Nephron (organoid): ENCODE results near the gene CLPTM1L.
A peak's percentile ranks its signal among the peaks of the same experiment; 100 is the strongest.

Source experiments
- H3K27ac Mint-ChIP-seq, 3 experiments: 2 replicates each; pipeline ENCODE4 v1.8.0; 2020; ENCODE audit warnings: mixed read lengths in 3 of 3, mild to moderate bottlenecking in 2 of 3, moderate library complexity in 1 of 3
- H3K27me3 Mint-ChIP-seq: 2 replicates; pipeline ENCODE4 v1.8.0; 2021; ENCODE audit warnings: low read depth, mild to moderate bottlenecking, moderate library complexity, mixed read lengths
- H3K36me3 Mint-ChIP-seq: 2 replicates; pipeline ENCODE4 v1.8.0; 2020; ENCODE audit warnings: low read depth, mixed read lengths
- H3K4me1 Mint-ChIP-seq: 2 replicates; pipeline ENCODE4 v1.8.0; 2020; ENCODE audit warnings: mixed read lengths
- H3K4me3 Mint-ChIP-seq, 3 experiments: 2 replicates each; pipeline ENCODE4 v1.8.0; 2020; ENCODE audit warnings: mild to moderate bottlenecking in 3 of 3, mixed read lengths in 3 of 3, moderate library complexity in 2 of 3
- H3K9me3 Mint-ChIP-seq: 2 replicates; pipeline ENCODE4 v1.8.0; 2020; ENCODE audit warnings: mixed read lengths
- CTCF ChIP-seq, 3 experiments: fragments of 200-600 bp; sonication (generic); IDR thresholded peaks; one replicate each; pipeline ENCODE4 v1.5.0; 2021; ENCODE audit warnings: antibody characterized with exemption in 3 of 3; ENCODE audit not compliant: unreplicated experiment in 3 of 3

CLPTM1L gene

GRCh38 chr5:1390861-1391600 lies 46.1 kb upstream of the CLPTM1L start:
- Mint-ChIP-seq H3K36me3 (no peaks in the 10 kb centered on the region), H3K27ac (no peak overlapping the region), H3K4me3 (no peak overlapping the region), H3K27me3 (peaks cover 62% of the 10 kb centered on the region), H3K9me3 (peaks cover 4% of the 10 kb centered on the region), H3K4me1 (peaks cover 13% of the 10 kb centered on the region)
- no peak for TF ChIP-seq CTCF (IDR thresholded peaks at IDR 0.05; ENCODE audit: unreplicated experiment in 3 of 3)

DNA sequence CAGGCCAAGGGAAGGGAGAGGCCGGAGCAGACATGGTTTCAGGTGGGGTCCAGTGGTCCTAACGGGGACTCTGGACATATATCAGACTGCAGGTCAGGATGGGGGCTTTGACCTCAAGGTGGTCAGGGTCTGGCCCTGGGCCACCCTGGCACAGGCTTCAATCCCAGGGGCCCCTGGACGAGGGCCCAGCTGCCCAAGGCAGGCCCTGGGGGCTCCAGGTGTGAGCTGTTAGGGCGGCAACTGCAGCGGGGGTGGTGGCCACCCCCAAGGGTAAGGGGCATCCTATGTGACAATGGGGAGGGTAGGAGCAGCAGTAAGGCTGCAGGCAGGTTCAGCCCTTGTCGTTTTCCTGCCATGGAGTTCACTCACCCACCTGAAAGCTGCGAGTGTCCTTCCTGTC lies 45.4 kb upstream of the CLPTM1L start:
- Mint-ChIP-seq H3K27ac (no peak overlapping the region), H3K4me3 (no peak overlapping the region), H3K36me3 (no peaks in the 10 kb centered on the region), H3K27me3 (peaks cover 64% of the 10 kb centered on the region), H3K9me3 (peaks cover 4% of the 10 kb centered on the region), H3K4me1 (peaks cover 16% of the 10 kb centered on the region)
- TF ChIP-seq CTCF (IDR thresholded peaks at IDR 0.05; ENCODE audit: unreplicated experiment in 3 of 3), result no peak

- H3K27ac Mint-ChIP-seq, result no peak overlapping the region
- no peak for TF ChIP-seq CTCF (IDR thresholded peaks at IDR 0.05; ENCODE audit: unreplicated experiment in 3 of 3)
- H3K4me1 Mint-ChIP-seq, result peaks cover 11% of the 10 kb centered on the region
- H3K36me3 Mint-ChIP-seq, result no peaks in the 10 kb centered on the region
- peaks cover 66% of the 10 kb centered on the region for H3K27me3 Mint-ChIP-seq
- peaks cover 4% of the 10 kb centered on the region for H3K9me3 Mint-ChIP-seq
- peak overlapping the region in 2 of 3 experiments; percentile 18 to 62 for H3K4me3 Mint-ChIP-seq
These were observed 43.6 kb upstream of the CLPTM1L start for GRCh38 chr5:1388383-1388967.

DNA sequence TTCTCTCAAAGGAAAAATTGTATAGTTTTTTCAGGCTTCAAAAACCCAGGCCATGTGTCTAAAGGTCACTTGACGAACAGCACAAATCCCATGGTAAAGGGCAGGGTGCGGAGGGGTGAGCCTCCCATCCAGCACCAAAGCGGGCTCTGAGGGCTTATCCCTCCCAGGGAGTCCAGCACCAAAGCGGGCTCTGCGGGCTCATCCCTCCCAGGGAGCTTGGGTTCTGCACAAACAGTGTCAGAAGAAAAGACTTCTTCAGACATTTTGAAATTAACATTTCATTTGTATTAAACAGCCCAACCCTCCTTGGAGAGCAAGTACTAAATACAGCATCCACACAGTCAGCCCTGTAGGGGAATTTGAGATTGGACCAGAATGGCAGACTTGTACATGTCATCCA lies 43.0 kb upstream of the CLPTM1L start:
- Mint-ChIP-seq H3K27me3 (peaks cover 68% of the 10 kb centered on the region), H3K4me1 (peaks cover 11% of the 10 kb centered on the region), H3K27ac (no peak overlapping the region), H3K36me3 (no peaks in the 10 kb centered on the region), H3K9me3 (peaks cover 4% of the 10 kb centered on the region), H3K4me3 (peak overlapping the region in 2 of 3 experiments; percentile 62 to 90)
- TF ChIP-seq CTCF (IDR thresholded peaks at IDR 0.05; ENCODE audit: unreplicated experiment in 3 of 3), result no peak

DNA sequence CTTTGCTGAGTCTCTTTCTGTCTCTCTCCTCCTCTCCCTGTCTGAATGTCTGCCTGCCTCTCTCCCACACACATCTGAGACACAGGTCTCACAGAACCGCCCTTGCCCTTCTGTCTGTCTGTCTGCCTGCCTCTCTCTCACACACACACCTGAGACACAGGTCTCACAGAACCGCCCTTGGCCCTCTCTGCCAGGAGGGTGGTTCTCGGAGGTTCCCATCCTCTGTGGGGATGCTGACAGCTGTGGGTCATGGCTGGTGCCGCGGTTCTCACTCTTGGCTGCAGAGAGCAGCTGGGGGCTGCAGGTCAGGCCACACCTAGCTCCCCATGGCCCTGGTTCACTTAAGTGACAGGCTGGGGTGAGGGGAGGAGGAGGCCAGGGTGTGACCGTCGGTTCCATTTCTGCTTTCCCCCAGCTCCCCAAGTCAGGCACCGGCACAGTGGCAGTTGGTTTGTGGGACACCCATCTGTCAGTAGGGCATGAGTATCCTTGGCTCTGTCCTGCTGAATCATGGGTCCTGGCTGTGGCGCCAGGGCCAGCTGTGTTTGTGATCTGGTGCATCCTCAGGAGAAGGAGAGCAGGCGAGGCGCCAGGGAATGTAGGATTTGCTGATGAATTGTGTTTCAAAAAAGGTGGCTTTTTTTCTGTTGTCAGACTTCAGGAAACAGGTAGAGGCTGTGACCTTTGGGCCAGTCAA lies 42.3 kb upstream of the CLPTM1L start:
- H3K9me3 Mint-ChIP-seq, result peaks cover 4% of the 10 kb centered on the region
- peaks cover 11% of the 10 kb centered on the region for H3K4me1 Mint-ChIP-seq
- H3K27ac Mint-ChIP-seq, result peak overlapping the region in 1 of 3 experiments; percentile 17
- no peaks in the 10 kb centered on the region for H3K36me3 Mint-ChIP-seq
- TF ChIP-seq CTCF (IDR thresholded peaks at IDR 0.05; ENCODE audit: unreplicated experiment in 3 of 3), result no peak
- peak overlapping the region; percentile 89 to 90 (median 90) for H3K4me3 Mint-ChIP-seq
- H3K27me3 Mint-ChIP-seq, result peaks cover 73% of the 10 kb centered on the region
